ENCODE data around the gene PRDM7.

PRDM7 gene

DNA sequence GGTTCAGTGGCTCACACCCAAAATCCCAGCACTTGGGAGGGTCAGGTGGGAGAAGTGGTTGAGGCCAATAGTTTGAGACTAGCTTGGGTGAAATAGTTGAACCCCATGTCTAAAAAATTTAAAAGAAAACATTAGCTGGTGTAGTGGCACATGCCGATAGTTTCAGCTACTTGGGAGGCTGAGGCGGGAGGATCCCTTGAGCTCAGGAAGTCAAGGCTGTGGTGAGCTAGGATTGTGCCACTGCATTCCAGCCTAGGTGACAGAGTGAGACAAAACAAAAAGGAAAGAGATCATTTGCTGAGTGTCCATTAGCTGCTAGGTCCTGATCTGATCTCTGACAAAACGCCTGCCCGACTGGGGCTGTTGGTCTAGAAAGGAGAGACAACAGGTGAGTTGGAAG, 43.7 kb downstream of the PRDM7 start:
- DNase-seq = no peak

DNA sequence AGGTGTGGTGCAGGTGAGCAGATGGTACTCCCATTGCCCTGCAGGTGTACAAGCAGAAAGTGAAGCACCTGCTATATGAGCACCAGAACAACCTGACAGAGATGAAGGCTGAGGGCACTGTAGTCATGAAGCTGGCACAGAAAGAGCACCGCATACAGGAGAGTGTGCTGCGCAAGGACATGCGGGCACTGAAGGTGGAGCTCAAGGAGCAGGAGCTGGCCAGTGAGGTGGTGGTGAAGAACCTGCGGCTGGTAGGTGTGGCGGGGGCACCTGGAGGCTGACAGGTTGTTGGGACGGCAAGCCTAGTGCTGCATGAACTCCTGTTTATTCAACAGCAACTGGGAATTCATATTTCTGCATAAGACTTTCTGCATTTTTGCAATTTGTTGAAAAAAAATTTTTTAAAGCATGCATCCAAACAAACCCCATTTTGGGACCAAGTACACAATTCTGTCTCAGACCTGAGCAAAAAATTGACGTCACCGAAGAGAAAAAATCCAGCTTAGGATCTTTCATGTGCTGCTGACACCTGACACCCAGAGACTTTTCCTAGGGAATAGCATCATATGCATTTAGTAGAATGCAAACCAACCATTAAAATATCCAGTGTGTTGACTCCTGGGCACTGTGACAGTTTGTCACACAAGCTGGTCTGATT, 44.3 kb downstream of the PRDM7 start:
- DNase-seq = no peak

DNA sequence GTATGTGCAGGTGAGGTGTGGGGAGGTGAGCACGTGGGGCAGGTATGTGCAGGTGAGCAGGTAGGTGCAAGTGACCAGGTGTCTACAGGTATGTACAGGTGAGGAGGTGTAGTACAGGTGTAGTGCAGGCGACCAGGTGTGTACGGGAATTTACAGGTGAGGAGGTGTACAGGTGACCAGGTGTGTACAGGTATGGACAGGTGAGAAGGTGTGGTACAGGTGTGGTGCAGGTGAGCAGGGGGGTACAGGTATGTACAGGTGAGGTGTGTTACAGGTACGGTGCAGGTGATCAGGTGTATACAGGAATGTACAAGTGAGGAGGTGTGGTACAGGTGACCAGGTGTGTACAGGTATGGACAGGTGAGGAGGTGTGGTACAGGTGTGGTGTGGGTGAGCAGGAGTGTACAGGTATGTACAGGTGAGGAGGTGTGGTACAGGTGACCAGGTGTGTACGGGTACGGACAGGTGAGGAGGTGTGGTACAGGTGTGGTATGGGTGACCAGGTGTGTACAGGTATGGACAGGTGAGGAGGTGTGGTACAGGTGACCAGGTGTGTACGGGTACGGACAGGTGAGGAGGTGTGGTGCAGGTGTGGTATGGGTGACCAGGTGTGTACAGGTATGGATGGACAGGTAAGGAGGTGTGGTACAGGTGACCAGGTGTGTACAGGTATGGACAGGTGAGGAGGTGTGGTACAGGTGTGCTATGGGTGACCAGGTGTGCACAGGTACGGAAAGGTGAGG, 45.0 kb downstream of the PRDM7 start:
- no peak for DNase-seq

DNA sequence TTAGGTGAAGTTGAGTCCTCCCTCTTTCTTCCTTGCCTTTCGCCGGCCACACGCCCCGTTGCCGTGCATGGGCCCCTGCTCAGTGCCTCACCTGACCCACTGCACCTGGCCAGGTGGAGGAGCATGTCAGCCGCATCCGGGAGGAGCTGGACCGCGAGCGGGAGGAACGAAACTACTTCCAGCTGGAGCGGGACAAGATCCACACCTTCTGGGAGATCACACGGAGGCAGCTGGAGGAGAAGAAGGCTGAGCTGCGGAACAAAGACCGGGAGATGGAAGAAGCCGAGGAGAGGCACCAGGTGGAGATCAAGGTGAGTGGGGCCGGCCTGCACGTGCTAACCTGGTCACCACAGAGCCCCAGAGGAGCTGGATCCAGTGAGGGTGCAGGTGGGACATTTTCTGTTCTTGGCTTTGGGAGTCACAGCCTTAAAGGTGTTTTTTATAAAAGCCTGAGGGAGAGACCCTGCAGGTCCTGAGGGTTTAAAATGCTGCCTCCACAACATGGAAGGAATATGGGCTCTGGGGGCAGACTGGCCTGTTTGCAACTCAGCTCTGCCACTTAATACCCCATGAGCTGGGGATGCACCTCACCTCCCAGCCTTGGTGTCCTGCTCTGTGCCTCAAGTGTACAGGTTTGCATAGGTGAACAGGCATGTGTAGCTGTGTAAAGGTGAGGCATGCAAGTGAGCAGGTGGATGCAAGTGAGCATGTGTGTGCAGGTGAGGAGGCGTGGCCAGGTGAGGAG, 45.8 kb downstream of the PRDM7 start:
- DNase-seq = no peak

DNA sequence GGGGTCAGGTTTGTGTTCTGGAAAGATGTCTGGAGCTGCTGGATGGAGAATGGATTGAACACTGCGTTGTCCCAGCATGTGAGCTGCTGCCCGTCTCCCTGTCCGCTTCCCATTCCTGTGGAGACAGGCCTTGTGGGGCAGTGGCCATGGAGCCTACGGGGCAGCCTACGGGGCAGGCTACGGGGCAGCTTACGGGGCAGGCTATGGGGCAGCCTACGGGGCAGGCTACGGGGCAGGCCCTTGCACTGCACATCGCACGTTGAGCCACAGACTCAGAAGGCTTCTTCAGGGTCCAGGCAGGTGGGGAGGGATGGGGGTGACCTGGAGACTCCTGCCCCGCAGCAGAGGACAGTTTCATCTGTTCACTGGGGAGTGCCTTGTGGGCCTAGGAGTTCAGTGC, 48.1 kb downstream of the PRDM7 start:
- DNase-seq = no peak

DNA sequence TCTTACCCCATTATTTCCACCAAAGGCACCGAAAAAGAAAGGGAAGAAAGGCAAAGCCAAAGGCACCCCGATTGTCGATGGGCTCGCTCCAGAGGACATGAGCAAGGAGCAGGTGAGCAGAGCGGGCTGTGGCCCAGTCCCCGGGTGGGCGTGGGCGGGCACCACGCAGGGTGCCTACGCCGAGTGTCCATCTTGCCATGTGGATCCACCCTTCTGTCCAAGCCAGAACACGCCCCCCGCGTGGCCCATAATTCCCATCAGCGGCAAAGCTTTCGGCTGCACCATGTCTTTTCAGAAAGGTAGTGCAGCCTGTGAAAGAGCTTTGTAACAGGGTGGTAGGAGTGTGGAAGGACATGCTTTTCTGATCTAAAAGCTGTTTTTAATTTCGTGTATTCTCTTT, 49.5 kb downstream of the PRDM7 start:
- no peak for DNase-seq

DNA sequence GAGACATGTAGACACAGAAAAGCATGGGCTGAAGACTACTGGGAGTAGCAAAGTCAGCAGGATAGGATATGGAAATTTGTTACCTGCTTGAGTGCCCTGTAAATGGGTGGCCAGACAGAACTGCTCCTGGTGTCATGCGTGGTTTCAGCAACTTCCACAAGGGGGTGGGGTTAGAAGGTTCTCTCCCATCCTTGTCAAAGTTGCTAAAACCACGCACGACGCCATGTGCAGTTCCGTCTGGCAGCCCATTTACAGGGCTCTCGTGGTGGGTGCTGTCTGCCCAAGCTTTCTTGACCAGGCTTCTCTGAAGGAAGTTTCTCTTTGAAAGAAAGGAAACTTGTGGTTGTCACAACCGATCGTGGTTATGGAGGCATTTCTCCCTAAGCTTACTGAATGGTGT, 51.0 kb downstream of the PRDM7 start:
- DNase-seq = no peak

DNA sequence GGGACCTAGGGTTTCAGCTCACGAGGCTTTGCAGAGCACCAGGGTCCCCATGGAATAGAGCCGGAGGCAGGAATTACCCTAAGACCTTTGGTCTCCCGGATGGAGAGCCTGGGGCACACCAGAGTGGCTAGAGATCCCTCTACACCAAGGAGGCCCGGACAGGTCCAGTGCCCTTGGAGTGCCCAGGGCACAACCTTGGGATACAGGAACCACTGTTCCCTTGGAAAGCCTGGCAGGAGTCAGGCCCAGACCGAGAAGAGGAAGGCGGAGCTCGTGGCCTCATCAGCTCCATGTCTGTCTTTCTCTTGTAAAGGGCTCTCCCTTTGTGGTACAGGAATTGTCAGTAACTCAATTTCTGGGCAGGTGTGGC, 54.1 kb downstream of the PRDM7 start:
- no peak for DNase-seq

DNA sequence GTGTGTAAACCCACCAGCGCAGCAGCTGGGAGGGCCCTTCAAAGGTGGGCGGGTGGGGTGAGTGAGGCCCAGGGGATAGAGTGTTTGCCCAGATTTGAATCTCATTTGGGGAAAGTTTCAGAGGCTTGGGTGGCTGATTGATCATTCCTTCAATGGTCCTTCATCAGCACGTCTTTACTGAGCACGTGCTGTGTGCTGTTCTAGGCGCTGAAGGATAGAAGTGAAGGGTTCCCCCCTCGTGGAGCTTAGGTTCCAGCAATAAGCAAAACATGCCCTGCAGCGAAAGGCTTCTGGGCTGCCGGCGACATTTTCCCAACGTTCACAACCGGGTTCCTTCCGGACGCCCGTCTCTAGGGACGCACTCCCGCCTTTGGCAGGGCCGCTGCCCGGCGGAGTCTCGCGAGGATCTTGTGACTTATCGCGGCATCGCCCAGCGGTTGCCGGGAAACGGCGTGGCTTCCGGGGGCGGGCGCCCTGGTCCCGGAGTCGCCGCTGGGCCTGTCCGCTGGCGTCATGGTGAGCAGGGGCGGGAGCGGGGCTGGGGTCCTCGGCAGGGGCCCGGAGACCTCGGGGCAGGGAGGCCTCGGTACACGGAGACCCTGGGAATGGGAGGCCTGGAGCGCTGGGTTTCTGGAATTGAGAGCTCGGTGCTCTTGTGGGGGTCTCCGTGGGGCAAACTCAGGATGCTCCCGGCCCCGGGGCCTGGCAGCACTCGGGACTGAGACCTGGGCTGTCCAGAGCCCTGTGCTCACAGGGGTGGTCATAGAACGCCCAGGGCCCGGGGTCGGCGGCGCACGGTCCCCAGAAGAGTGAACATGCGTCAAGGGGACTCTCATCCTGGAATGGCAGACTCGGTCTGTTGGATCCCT, 54.7 kb downstream of the PRDM7 start:
- DNase-seq = peak; percentile 88 to 91

DNA sequence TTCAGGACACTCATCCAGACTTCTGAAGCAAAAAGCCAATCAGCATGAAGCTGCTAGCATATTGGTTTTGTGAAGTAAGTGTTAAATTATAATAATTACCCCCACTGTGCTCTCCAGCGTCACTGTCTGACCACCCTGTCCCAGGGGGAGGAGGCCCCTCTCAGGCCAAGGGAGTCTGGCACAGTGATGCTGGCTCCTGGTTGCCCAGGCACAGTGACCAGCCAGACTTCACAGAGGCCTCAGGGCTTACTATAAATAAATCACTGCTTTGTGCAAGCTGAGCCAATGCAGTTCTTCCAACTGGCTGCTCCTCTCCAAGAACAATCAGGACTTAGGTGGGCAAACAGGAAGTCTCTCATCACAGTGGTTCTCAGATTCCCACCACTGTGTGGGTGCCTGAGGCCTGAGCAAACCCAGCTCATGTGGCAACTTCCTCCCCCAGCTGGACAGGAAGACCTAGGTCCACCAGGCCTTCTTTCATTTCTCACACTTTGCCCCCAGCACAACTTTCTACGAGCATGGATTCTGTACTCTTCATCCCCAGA, 56.2 kb downstream of the PRDM7 start:
- DNase-seq = no peak

DNA sequence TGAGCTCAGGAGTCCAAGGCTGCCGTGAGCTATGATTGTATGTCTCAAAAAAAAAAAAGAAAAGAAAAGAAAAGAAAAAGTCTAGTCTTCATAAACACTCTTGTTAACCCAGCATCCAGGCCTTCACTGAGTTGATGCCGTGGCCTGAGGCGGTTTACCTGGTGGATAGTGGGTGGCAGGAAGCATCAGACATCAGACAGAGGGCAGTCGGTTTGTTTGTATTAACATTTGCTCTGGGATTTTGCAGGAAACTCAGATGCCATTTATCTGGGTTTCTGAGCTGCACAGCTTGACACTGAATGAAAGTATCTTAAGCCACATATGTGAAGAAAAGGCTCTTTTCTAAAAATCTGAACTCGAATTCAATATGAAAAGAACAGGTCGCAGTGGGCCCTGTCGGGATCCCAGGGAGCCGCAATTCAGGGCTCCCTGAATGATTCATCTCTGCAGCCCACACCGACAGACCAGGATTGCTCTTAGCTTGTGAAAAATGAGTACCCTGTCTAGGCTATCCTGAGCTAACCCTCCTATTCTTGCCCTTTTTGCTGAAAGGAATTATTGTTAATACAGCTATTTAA, 56.8 kb downstream of the PRDM7 start:
- no peak for DNase-seq

DNA sequence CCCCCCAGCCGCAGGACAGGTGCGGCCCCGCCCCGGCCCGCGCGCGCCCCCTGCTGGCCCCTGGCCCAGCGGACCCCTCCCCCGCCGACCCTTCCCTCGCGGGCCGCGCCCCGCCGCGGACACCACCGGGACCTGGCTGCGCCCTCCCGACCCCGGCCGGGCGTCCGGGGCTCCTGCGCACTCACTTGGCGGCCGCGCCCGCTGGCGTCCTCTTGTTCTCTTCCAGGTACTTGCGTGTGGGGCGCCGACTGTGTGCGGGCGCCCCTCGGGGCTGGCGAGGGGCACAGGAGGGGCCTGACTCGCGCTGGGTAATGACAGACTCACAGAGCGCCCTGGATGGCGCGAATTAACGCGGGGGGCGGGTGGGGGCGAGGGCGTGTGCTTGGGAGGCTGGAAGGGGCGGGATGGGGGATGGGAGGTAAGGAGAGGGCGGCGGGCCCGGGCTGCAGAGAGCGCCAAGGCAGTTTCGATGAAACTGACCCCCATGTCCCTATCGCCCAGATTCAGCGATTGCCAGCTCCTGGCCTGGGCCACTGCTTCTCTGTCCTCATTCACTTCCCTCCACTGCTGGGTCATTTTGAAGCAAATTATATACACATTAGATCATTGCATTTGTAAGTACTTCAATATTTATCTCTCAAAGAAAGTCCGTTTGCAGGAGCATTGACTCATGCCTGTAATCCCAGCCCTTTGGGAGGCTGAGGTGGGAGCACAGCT, 57.4 kb downstream of the PRDM7 start:
- DNase-seq = peak; percentile 52 to 56

DNA sequence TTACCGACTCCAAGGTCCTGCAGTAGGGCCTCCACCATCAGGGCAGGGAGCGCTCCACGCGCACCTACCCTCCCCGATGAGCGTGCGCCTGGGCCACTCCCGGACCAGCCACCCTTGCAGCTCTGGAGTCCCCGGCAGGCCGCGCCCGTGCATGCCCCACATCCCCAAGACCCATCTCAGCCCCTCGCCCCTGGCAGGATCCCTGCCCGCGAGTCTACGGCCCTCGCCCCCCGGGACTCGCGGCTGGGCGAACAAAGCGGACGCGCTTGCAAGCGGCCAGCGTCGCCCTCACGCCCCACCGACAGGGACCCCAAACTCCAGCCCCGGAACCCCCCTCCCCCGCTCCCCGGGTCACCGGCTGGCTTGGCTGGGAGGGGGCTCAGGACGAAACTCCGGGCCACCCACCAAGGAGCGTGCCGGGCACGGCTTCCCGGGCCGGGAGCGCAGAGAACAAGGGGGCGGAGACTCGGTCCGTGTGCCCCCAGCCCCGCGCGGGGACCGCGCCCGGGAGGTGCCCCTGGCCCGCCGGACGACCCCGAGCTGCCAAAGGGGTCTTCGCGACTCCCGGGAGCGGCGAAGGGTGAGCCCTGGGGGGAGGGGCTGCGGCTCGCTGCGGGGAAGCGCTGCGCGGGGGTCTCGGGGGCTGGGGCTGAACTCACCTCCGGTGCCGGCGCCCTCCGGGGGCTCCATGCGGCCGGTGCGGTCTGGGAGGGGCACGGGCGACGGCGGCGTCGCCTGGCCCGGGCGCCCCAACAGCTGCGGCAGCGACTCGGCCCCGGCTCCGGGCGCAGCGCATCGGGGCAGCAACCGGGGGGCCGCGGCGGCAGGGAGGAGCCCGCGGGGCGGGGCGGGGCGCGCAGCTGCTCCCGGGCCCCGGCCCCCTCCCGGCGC, 58.2 kb downstream of the PRDM7 start, which contains the start of gene DBNDD1:
Gene DBNDD1, minus strand, starts transcription at position 805 of the 891 bp plus-strand sequence. Its CDS starts 115 bp downstream, at position 690.
- no peak for DNase-seq

DNA sequence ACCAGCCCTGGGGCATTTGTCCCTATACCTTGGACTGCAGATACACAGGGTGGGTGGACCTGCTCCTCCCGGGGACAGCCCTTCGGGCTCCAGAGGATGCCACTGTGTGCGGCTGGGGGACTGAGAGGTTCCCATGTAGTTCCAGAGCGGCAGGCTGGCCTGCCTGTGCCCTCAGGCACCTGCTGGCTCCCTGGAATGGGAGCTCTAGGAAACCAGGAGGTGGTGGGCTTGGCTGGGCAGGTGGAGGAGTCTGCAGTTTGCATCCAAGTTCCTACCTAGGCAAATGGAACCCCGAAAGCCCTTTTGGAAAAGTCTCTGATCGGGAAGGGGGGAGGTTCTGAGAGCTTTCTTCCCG, 58.9 kb downstream of the PRDM7 start:
- no peak for DNase-seq

DNA sequence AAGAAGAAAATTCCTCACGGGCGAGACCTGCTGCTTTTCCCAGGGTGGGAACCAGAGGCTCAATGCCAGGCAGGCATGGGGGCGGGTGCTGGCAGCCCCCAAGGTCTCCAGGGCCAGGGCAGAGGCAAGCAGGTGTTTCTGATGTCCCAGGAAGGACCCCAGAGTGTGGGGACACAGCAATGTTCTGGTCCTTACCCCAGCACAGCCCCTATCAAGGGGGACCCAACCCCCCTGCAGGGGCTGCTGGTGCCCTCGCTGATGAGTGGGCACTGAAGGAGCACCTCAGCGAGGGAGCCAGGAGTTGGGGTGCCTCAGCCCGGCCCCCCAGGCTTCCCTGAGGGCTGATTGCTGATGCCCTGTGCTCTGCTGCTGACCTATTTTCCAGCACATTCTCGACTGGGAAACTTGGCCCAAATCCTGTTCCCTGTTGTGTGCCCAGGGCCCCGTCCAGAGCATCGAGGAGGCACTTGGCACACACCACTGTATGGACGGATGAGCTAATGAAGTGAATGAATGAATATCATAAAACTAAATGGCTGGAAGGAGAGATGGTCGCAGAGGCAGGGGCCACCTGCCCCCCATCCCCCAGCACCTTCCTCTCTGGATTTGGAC, 60.7 kb downstream of the PRDM7 start:
- no peak for DNase-seq

DNA sequence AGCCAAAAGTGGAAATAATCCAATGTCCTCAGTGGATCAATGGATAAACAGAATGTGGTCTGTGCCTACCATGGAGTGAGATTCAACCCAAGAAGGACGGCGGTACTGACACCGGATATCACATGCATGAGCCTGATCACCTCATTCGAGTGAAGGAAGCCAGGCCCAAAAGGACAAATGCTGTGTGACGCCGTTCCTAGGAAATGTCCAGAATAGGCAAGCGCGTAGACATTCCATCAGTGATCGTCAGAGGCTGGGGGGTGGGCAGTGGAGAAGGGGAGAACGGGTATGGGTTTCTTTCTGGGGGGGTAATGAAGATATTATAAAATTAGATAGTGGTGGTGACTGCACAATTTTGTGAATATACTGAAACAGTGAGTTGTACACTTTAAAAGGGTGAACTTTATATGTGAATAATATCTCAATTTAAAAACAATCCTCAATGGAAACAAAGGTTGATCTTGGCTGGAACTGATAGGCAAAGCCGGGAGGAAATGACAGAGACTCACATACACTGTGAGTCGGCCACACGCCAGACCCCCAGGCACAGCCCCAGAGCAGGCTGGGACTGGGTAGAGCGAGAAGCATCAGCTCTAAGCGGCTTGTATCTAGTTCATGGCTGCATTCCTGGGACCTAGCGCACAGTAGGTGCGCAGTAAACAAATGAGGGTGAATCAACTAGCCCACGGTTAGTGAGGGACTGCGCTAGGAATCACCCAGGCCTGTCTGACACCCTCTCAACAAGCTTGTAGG, 61.4 kb downstream of the PRDM7 start:
- DNase-seq = no peak

DNA sequence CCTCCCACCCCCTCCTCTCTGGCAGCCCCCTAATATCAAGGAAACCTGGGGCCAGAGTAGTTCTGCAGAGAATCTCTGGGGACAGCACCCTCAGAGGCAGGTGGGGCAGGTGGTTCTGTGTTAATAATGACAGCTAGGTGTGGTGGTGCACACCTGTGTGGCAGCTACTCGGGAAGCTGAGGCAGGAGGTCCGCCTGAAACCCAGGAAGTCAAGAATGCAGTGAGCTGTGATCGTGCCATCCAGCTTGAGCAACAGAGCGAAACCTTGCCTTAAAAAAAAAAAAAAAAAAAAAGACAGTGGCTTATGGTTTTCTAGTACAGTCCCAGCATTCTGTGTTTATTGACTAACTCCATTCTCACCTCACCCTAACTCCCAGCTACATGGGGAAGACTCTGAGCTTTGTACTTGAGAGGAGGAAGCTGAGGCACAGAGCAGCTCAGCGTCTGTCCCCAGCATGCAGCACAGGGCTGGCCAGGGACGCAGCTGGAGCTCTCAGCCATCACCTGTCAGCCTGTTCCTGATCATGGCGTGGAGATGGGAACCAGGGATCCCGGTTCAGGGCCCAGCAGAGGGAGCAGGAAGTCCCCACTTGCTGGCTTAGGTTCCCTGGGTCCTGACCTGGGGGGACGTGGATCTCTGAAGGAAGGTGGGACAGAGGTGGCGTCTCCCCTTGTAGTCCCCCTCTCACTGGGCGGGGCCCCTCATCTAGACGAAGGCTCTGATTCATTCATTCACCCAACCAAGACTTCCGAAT, 64.0 kb downstream of the PRDM7 start:
- DNase-seq = no peak

DNA sequence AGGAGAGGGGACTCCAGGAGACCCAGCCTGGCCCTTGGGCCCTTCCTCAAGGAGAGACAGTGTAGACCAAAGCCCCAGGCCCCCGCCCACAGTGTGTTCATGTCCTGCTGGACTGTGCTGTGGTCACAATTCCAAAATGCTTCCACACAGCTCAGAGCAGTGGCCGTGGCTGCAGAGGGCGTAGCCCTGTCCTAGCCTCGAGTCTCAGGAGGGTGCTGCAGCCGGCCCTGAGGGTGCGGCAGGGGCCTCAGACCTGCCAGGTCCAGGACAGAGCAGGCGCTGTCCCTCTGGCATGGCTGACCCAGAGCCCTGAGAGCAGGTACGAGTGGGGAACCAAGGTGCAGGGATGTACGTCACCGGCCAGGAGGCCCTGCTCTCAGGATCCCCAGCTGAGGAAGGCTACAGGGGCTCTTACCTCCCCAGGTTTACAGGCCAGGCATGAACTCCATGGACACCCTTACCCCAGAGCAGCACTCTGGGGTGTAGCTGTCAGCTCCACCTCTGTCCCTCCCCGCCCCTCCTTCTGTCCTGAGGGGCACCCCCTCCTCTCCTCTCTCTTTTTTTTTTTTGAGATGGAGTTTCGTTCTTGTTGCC, 65.1 kb downstream of the PRDM7 start:
- no peak for DNase-seq

All from activated T-cell treated with anti-CD3 and anti-CD28 coated beads, Interleukin-2, amount 50 U/mL, for 48 hours (primary cell).